ENCODE data around the gene TBC1D17. TPM values are rescaled to one million over a fixed set of nuclear protein-coding genes. Genes with fewer than 3 reads are reported as not detected.
A peak's percentile ranks its signal among the peaks of the same experiment; 100 is the strongest.

Gene TBC1D17
- total and polyA plus RNA-seq, 2 of the 13 experiments (the other 11 are each of a cell fraction or from before 2014, with no cell fraction given) = 9.7 to 16.9 TPM

DNA sequence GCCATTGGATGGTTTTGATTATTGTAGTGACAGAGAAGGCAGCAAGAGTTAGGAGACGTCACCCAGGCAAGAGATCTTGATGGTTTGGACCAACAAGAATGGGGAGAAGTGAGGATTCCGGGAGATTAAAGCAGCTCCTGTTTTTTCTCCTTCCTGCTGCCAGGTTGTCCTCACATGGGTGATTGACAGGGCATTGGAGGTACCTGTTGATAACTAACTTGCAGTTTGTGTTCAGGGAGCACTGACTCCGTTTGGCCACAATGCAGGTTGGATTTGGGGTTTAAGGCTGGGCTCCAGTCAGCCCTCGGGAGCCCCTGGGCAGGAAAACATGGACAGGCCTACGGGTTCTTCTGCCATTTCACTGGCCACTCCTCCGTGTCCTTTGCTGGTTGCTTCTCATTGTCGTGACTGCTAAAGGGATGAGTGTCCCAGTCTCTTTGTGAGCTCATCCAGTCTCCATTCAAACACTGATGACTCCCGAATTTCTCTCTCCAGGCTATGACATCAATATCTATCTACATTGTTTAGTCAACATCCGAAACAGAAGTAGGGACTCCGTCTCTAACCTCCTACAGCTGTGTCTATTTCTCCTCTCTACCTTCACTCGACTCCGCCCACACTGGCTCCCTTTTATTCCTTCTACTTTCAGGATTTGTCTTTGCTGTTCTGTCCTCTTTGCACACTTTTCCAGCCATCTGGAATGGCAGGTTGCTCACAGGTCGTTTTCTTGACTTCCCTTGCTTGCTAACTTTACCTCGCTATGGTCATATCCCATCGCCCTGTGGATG is 27.9 kb upstream of the TBC1D17 start:
- intact Hi-C loops (cut with micrococcal nuclease; ENCODE audit: unreplicated experiment) = no loop called here
- Histone ChIP-seq H3K27ac (ENCODE audit: extremely low read length, insufficient read depth, low read length) (peak overlapping the region; percentile 100), H3K27me3 (ENCODE audit: control insufficient read depth in 1 of 2, insufficient read depth in 2 of 2, low read length in 2 of 2) (no peaks in the 10 kb centered on the region; a peak in 1 of 5 replicates), H3K4me2 (ENCODE audit: low read depth, low read length) (peak overlapping the region; percentile 73), H3K36me3 (replicated peaks in 1 of 2; ENCODE audit: control insufficient read depth in 1 of 2, insufficient read depth in 2 of 2, low read length in 2 of 2) (peaks cover 6 to 8% of the 10 kb centered on the region in 2 experiments; a peak in 2 of 5 replicates), H3K79me2 (ENCODE audit: insufficient read depth, low read length) (peaks cover 24% of the 10 kb centered on the region), H3K9me3 (ENCODE audit: low read length) (no peaks in the 10 kb centered on the region), H3K9ac (ENCODE audit: insufficient read depth, low read depth, low read length) (peak overlapping the region; percentile 96), H4K20me1 (ENCODE audit: insufficient read depth, low read length) (peaks cover 23% of the 10 kb centered on the region), H2AFZ (ENCODE audit: low read length) (no peak overlapping the region), H3K4me3 (replicated peaks in 1 of 3; ENCODE audit: insufficient read depth in 1 of 3, low read depth in 2 of 3, low read length in 3 of 3) (peak overlapping the region; percentile 89 to 93 (median 90)), H3K4me1 (ENCODE audit: insufficient read depth, low read length) (peaks cover 32% of the 10 kb centered on the region)
- CTCF ChIA-PET (ENCODE audit: low intra/inter-chr PET ratio, low total read pairs) = no interaction called here
- 85% methylated on average over 14 of the region's 15 CpGs for WGBS (ENCODE audit: low lambda C conversion rate)
- ATAC-seq (no peak), FAIRE-seq (no peak), DNase-seq (ENCODE audit: low spot score) (no peak)
- no TSS peak for BruUV-seq (replicated peaks)
- POLR2A ChIA-PET = interaction anchor here (0.9 to 3.1 kb wide), 8 partner anchors 13 to 84 kb away, joined by 3 to 29 read pairs (median 12); partner anchors contain the start of genes AKT1S1, AP2A1, ATF5 and NUP62
- in situ Hi-C loops (cut with HindIII; ENCODE audit: extremely low pct_ligation_motif_present, low pct_unique_long_range_greater_than_20kb) = no loop called here
- TF ChIP-seq RBM39 (IDR thresholded peaks at IDR 0.05; ENCODE audit: low read depth, low read length, poor library complexity, severe bottlenecking) = no peak
- TF ChIP-seq CBFB (CRISPR knock-in tag; IDR thresholded peaks at IDR 0.05) = no peak
- TF ChIP-seq ZNF205 (CRISPR knock-in tag; IDR thresholded peaks at IDR 0.05) = 0 out of 2 replicates have a peak, but pooled peaks have one; percentile 10
- TF ChIP-seq ZNF225 (CRISPR knock-in tag; IDR thresholded peaks at IDR 0.05) = no peak
- TF ChIP-seq, protein P1, sequence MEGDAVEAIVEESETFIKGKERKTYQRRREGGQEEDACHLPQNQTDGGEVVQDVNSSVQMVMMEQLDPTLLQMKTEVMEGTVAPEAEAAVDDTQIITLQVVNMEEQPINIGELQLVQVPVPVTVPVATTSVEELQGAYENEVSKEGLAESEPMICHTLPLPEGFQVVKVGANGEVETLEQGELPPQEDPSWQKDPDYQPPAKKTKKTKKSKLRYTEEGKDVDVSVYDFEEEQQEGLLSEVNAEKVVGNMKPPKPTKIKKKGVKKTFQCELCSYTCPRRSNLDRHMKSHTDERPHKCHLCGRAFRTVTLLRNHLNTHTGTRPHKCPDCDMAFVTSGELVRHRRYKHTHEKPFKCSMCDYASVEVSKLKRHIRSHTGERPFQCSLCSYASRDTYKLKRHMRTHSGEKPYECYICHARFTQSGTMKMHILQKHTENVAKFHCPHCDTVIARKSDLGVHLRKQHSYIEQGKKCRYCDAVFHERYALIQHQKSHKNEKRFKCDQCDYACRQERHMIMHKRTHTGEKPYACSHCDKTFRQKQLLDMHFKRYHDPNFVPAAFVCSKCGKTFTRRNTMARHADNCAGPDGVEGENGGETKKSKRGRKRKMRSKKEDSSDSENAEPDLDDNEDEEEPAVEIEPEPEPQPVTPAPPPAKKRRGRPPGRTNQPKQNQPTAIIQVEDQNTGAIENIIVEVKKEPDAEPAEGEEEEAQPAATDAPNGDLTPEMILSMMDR (CRISPR knock-in tag; IDR thresholded peaks at IDR 0.05) = no peak

DNA sequence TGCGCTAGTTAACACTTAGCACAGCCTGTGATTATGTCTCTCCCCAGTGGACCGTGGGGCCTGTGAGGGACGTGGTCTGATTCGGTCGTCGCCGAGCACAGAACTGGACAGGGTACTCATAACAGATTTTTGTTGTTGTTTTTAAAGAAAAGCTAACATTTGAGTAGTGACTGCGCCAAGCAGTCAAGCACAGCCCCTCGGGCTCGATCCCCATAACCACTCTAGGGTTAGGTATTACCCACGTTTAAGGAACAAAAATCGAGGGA is 27.3 kb upstream of the TBC1D17 start:
- Histone ChIP-seq H3K27ac (ENCODE audit: extremely low read length, insufficient read depth, low read length) (peak overlapping the region; percentile 100), H3K79me2 (ENCODE audit: insufficient read depth, low read length) (peaks cover 24% of the 10 kb centered on the region), H3K27me3 (ENCODE audit: control insufficient read depth in 1 of 2, insufficient read depth in 2 of 2, low read length in 2 of 2) (no peaks in the 10 kb centered on the region; a peak in 1 of 5 replicates), H3K4me3 (replicated peaks in 1 of 3; ENCODE audit: insufficient read depth in 1 of 3, low read depth in 2 of 3, low read length in 3 of 3) (peak overlapping the region; percentile 89 to 93 (median 90)), H3K9me3 (ENCODE audit: low read length) (no peaks in the 10 kb centered on the region), H3K4me2 (ENCODE audit: low read depth, low read length) (peak overlapping the region; percentile 73), H3K4me1 (ENCODE audit: insufficient read depth, low read length) (peaks cover 30% of the 10 kb centered on the region), H3K9ac (ENCODE audit: insufficient read depth, low read depth, low read length) (peak overlapping the region; percentile 96), H4K20me1 (ENCODE audit: insufficient read depth, low read length) (peaks cover 23% of the 10 kb centered on the region), H2AFZ (ENCODE audit: low read length) (no peak overlapping the region), H3K36me3 (replicated peaks in 1 of 2; ENCODE audit: control insufficient read depth in 1 of 2, insufficient read depth in 2 of 2, low read length in 2 of 2) (peaks cover 10 to 12% of the 10 kb centered on the region in 2 experiments; a peak in 4 of 5 replicates)
- POLR2A ChIA-PET = interaction anchor here (0.6 to 3.1 kb wide), 12 partner anchors 11 to 164 kb away, joined by 3 to 29 read pairs (median 8); partner anchors contain the start of genes AKT1S1, AP2A1, ATF5 and NUP62
- FAIRE-seq (no peak), ATAC-seq (no peak), DNase-seq (ENCODE audit: low spot score) (no peak)
- WGBS (ENCODE audit: low lambda C conversion rate) = 68% methylated on average over 12 of the region's 12 CpGs
- intact Hi-C loops (cut with micrococcal nuclease; ENCODE audit: unreplicated experiment) = no loop called here
- CTCF ChIA-PET (ENCODE audit: low intra/inter-chr PET ratio, low total read pairs) = no interaction called here
- no TSS peak for BruUV-seq (replicated peaks)
- in situ Hi-C loops (cut with HindIII; ENCODE audit: extremely low pct_ligation_motif_present, low pct_unique_long_range_greater_than_20kb) = no loop called here
- TF ChIP-seq, protein P2, sequence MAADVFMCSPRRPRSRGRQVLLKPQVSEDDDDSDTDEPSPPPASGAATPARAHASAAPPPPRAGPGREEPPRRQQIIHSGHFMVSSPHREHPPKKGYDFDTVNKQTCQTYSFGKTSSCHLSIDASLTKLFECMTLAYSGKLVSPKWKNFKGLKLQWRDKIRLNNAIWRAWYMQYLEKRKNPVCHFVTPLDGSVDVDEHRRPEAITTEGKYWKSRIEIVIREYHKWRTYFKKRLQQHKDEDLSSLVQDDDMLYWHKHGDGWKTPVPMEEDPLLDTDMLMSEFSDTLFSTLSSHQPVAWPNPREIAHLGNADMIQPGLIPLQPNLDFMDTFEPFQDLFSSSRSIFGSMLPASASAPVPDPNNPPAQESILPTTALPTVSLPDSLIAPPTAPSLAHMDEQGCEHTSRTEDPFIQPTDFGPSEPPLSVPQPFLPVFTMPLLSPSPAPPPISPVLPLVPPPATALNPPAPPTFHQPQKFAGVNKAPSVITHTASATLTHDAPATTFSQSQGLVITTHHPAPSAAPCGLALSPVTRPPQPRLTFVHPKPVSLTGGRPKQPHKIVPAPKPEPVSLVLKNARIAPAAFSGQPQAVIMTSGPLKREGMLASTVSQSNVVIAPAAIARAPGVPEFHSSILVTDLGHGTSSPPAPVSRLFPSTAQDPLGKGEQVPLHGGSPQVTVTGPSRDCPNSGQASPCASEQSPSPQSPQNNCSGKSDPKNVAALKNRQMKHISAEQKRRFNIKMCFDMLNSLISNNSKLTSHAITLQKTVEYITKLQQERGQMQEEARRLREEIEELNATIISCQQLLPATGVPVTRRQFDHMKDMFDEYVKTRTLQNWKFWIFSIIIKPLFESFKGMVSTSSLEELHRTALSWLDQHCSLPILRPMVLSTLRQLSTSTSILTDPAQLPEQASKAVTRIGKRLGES (CRISPR knock-in tag; IDR thresholded peaks at IDR 0.05; ENCODE audit: borderline replicate concordance) = no peak
- TF ChIP-seq NFRKB (IDR thresholded peaks at IDR 0.05) (no peak), ZNF264 (CRISPR knock-in tag; IDR thresholded peaks at IDR 0.05) (no peak), ZNF143 (CRISPR knock-in tag; IDR thresholded peaks at IDR 0.05) (no peak), NFE2L1 (CRISPR knock-in tag; IDR thresholded peaks at IDR 0.05; ENCODE audit: borderline replicate concordance) (no peak), ZBTB38 (CRISPR knock-in tag; IDR thresholded peaks at IDR 0.05) (0 out of 2 replicates have a peak, but pooled peaks have one; percentile 29)
- TF ChIP-seq, protein P3, sequence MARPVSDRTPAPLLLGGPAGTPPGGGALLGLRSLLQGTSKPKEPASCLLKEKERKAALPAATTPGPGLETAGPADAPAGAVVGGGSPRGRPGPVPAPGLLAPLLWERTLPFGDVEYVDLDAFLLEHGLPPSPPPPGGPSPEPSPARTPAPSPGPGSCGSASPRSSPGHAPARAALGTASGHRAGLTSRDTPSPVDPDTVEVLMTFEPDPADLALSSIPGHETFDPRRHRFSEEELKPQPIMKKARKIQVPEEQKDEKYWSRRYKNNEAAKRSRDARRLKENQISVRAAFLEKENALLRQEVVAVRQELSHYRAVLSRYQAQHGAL (CRISPR knock-in tag; IDR thresholded peaks at IDR 0.05; ENCODE audit: not compliant biosample characterization) = no peak
